Activated T-cell treated with anti-CD3 and anti-CD28 coated beads for 24 hours (primary cell): ENCODE results near the gene STRN.
"Not testable (repeated sequence)": the region's sequence is repeated elsewhere in the genome, so short reads cannot be mapped to it uniquely, and the experiment has no call there.

Source experiments
- DNase-seq: peaks from one replicate; pipeline ENCODE4 v3.0.0-alpha.2; 2020; ENCODE audit warnings: low read depth

Gene STRN

DNA sequence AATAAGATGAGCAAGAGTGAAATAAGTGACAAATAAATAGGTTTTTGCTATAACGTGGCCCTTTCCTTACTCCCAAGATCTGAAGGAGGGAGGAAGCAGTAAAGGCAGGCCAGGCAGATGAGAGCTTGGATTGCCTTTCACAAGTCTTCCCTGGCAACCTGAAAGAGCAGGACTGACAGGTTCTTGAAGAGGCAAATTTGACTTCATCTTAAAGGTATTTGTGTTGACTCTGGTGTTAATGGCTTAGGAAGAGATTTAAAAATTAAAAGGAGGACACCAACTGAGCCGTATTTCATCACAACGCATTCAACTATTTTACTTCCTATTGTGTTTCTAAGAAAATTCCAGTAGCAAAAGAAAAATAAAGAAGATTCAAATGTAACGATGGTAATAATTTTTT lies 3.2 kb downstream of the STRN start:
- DNase-seq = no peak

DNA sequence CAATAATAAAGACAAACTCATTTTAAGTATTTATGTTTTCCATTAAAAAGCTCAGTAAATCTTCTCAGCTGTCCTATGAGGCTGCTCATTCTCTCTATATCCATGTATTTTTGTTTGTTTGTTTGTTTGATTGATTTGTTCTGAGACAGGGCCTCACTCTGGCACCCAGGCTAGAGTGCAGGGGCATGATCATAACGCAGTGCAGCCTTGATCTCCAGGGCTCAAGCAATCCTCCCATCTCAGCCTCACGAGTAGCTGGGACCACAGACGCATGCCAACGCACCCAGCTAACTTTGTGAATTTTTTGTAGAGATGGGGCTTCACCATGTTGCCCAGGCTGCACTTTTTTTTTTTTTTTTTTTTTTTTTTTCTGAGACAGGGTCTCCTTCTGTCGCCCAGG lies 5.6 kb downstream of the STRN start:
- no peak for DNase-seq

DNA sequence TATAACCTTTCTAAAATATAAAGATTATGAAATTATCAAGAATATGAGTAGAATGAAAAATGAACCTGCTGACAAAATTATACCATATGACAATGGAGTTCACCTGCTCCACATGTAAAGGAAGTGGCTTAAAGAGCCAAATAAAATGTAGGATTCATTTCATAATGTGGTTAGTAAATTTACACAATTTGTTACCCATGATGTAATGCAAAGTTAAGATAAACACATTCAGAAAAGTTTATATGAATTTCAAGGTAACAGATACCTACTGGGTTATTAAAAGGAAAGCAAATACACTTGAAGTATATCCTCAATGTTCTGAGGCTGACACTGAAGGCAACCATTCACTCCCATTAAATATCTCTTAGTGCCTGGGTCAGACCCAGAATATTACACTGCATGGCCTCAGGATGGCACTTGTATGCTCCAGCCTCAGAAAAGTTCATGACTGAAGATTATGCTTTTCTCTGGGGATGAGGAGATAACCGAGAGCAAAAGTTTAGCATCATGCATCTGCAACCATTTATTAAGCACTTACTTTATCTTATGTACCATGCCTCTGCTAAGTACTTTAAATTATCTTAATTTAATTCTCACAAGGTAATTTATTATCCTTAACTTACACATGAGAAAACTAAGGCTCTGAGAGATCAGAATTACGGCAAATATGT lies 6.2 kb downstream of the STRN start:
- no peak for DNase-seq

DNA sequence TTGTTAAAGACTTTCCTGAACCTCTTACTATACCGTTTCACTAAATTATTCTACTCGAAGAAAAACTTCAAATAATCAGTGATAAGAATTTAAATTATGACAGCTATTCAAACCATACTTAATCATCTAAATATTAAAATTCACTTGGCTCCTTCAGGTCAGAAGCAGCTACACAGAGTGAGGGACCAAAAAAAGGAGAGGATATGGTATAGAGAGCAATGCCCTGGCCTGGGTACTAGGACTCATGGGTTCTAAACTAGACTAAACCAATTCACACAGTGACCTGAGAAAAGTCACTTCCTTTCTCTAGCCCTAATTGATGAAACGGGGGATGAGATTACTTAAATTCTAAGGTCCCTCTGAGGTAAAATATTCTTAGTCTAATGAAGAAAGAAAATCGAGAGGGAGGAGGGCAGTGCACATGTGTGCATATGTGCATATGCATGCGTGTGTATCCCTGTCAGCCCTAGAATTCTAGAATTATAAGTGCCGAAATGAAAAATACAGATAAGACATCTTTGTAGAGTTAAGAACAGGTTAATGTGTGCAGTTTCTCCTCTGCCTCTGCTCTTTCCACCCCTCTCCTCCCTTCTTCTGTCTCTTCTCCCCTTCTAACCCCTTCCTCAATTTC lies 11.2 kb downstream of the STRN start:
- no peak for DNase-seq

DNA sequence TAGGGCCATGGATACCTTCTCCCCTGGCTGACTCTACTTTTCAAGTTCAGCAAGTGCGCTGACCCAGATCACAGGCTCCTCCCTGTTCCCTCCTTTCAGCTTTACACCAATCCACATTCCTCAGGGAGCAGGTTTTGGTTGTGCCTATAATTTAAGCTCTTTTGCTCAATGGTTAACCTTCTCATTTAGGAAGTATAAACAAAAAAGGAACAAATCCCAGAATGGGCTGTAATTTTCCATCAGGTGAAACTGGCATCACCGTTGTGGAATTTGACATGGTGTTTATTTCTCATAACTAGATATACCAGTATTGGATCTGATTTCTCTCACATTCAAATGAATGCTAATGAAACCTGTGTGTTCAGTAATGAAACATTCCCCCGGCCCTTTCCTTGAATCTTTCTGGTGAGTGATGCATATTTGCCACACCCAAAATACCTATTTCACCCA lies 13.6 kb downstream of the STRN start:
- no peak for DNase-seq

DNA sequence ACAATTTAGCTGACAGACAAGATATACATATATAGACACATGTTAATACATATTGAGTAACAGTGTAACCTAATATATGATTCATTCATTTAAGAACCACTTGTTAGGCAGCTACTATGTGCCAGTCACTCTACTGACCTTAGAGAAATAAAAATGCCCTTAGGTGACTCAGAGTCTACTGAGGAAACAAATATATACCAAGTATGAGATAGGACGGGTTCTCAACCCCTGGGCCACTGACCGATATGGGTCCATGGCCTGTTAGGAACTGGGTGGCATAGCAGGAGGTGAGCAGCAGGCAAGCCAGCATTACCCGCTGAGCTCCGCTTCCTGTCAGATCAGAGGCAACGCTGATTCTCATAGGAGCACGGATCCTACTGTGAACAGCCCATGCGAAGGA lies 14.8 kb downstream of the STRN start:
- no peak for DNase-seq

DNA sequence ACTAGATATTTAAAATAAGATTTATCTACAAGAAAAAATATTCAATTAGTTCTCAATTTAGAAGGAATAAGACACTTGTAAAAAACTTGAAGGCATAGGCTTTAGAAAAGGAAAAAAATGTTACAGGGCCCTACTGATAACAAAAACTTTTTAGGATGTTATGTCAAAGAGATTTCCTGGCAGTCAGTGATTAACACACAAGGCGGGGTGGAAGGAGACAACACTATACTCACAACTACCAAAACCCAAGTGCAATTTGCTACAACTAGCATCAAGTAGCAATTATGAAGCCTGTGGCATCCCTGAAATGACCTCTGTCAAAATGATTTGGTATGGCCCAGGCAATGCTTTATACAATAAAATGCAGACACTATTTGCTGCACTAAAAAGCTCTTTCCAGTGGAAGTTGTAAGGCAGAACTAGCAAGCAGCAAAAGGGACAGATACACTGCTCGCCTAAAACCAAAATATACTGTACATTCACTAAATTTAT lies 15.3 kb downstream of the STRN start:
- DNase-seq = no peak

DNA sequence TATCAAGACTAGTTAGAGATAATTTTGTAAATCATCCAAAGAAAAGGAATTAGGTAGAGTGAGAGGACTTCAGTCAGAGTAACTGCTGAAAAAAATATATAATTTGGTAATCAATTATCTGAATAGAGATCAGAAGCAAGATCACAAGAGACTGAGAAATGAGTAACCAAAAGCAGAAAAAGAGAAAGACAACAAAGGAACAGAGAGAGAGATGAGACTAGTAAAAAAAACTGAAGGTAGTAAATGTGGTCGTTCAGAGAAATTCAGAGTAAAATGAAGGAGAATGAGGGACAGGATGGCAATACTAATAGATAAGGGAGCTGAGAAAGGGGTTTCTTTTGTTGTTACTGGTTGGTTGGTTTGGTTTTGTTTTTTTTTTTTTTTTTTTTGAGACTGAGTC lies 16.5 kb downstream of the STRN start:
- no peak for DNase-seq

DNA sequence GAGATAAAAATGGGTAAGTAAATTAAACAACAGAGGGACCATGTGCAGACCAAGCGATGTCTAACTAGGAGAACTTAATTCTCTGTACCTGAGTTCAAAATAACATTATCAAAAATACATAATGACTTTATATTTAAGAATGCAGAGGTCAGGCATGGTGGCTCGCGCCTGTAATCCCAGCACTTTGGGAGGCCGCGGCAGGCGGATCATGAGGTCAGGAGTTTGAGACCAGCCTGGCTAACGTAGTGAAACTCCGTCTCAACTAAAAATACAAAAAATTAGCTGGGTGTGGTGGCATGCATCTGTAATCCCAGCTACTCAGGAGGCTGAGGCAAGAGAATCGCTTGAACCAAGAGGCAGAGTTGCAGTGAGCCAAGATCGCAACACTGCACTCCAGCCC lies 21.1 kb downstream of the STRN start:
- DNase-seq = not testable (repeated sequence)

DNA sequence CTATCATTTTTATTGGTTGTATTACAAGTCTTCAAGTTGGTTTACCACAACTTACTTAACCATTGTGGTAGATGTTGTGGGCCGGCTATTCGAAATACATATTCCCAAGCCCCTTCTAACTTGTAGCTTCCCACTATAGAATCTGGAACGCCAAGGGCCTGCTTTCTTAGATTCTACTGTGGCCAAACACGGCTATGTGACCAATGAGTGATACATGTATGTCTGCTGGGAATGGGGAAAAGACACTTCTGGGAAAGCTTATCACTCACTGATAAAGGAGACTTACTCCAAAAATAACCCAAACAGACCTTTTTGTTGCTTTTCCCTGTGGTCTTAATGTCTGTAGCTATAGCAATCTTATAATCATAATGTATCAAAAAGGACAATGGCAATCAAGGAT lies 24.5 kb downstream of the STRN start:
- no peak for DNase-seq

DNA sequence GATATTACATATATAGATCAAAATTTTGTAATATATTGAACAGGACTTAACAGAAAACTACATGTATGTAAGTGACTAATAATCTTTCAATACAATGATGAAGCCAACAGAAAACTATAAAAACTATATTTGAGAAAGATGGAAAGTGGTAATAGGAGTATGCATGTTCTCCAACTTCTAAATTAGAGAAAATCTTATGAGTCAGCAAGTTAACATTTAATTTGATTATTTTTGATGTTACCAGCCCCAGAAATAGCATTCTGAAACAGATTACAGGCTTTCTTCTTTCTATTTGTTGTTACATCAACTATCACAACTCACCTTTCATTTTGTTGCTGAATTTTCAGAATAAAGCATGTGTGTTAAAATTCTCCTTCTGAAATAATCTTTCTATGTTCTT lies 29.8 kb downstream of the STRN start:
- DNase-seq = not testable (repeated sequence)

DNA sequence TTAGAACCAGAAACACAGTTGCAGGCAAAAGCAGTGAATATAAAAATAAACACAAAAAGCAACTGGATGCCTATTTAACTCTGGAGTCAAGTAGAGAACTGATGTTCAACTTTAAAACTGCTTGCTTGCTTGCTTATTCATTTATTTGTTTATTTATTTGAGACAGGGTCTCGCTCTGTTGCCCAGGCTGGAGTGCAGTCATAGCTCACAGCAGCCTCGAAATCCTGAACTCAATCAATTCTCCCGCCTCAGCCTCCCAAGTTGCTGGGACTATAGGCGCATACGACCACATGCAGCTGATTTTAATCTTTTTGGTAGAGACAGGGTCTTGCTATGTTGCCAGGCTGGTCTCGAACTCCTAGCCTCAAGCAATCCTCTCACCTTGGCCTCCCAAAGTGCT lies 34.6 kb downstream of the STRN start:
- not testable (repeated sequence) for DNase-seq

DNA sequence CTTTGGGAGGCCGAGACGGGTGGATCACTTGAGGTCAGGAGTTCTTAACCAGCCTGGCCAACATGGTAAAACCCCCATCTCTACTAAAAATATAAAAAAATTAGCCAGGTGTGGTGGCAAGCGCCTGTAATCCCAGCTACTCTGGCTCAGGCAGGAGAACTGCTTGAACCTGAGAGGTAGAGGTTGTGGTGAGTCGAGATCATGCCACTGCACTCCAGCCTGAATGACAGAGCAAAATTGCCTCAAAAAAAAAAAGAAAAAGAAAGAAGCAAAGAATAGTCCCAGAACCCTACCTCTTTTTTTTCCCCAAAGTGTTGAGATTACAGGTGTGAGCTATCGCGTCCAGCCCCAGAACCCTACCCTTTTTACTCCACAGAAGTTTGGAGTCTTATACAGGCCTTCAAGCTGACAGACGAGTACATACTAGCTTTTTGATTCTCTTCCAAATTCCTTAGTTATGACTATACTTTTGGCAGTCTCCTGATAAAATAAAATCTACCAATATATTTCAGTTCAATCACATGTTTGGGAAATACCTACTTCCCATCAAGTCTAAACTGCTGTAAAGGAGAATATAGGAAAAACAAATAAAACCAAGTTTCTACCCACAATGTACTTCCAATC lies 35.4 kb downstream of the STRN start:
- not testable (repeated sequence) for DNase-seq

DNA sequence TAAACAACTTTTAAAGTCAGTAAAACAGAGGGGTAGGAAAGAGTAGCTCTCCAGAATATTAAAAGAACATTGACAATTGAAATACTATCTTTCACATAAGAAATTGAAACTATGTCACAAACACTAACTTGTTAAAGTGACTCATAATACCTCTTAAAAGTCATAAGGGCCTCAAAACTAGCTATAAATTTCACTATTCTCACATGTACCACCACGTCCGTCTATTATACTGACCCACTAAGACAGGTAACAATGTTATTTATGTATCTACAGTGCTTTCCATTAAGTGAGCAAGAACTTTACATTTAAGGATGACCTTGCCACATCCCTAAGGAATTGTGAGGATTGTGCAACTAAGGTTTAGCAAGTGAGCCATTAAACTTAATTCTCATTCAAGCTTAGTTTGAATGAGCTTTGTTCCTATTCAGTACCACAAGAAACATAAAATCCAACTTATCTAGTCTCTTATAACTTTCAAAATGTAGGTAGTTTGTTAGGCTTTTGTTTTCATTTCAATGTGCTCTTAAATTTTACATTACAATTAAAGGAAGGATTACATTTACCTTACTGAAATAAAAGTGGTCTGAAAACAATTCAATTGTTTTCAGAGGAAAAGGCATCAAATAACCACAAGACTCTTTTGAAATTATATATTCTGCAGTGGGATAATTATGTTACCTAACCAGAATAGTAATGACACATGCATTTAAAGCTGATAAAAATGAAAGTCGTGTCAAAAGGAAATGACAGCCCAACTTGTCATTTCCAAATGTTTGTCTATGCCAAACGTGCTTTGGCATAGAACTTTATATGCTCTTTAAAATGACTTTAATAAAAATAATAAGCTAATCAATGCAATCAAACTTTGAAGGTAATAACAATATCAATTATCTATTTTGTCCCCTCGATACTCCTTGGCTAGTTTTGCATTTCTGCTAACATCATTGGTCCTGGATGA lies 39.9 kb downstream of the STRN start:
- DNase-seq = not testable (repeated sequence)

DNA sequence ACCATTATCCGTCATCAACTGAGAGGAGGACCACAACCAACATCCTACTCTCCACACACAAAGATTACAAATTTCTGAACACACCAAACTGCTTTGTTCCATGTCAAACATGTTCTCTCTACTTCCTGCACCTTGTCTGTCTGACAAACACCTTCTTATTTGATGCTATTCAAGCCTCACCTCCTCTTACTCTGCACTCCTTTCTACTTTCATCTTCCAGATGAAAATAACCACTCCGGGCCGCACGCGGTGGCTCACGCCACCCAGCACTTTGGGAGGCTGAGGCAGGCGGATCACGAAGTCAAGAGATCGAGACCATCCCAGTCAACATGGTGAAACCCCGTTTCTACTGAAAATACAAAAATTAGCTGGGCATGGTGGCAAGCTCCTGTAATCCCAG lies 43.7 kb downstream of the STRN start:
- DNase-seq = not testable (repeated sequence)

DNA sequence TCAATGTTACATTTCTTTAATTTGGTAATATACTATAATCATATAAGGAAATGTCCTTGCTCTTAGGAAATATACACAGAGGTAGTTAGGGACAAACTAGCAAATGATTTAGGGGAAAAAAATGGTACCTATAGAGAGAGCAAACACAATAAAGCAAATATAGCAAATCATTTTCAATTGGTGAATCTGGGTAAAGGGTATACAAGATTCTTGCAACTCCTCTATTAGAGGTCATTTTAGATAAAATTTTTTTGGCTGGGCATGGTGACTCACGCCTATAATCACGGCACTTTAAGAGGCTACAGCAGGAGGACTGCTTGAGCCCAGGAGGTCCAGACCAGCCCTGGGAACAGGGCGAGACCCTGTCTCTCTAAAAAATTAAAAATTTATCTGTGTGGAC lies 44.4 kb downstream of the STRN start:
- DNase-seq = no peak

DNA sequence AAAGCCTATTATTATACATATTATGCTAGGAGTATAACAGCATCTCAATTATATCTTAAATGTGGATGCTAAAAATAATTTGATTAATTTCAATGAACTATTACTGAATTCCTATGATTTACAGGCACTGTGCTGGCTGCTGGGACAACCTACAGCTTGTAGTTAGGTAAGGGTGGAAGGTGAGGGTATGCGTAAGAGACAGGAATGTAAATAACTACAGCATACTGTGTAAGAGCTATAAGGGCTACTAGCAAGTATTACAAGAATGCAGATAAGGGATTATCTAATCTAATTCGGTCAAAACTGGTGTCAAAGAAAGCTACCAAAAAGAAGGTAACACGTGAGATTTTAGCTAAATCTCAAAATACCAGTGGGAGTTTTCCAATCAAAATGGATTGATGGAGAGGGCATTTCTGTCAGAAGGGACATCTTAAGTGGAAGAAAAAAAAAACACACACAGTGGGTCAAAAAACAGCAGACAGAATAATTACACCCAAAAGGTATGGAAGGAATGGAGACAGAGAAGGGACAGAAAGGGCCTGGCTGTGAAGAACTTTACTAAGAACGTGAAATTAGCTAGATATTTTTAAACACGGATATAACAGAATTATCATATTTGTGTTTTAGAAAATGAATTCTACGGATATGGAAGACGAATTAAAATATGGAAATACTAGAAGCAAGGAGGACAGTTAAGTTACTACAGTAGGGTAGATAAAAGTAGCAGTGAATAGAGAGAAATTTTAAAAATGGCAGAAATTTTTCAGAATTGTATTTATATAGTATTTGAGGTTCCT lies 47.1 kb downstream of the STRN start:
- no peak for DNase-seq

DNA sequence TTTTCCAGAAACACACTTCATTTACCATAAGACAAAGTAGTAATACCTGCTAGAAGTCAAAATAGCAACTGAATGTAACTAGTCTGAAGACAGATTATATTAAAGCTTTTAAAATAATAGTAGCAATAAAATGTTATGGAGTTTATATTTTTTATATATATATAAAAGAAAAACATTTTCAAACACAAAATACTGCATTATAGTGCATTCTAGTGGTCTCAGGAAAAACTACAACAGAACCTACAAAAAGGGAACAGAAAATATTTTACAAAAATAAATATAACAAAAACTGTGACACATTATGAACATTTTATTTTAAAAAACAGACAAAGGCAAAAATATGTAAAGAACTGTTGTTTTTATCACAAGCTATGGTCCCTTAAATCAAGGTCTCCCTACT lies 48.0 kb downstream of the STRN start:
- no peak for DNase-seq

DNA sequence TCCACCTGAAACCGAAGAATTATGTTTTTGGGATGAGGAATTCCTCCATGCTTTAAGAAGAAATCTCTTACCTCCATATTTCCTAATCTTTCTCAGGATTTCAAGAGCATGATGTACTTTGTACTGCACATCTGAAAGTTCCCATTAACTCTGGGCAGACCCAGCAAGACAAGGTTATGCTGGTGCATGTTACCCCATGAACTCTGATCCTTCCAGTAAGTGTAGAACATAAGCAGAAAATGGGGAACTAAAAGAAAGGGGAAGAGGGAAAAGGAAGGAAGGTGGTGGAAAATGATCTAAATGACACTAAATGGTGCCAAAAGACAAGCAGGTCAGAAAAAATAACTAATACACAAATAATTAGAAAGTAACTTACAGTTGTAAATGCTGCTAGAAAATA lies 50.7 kb downstream of the STRN start:
- DNase-seq = no peak

DNA sequence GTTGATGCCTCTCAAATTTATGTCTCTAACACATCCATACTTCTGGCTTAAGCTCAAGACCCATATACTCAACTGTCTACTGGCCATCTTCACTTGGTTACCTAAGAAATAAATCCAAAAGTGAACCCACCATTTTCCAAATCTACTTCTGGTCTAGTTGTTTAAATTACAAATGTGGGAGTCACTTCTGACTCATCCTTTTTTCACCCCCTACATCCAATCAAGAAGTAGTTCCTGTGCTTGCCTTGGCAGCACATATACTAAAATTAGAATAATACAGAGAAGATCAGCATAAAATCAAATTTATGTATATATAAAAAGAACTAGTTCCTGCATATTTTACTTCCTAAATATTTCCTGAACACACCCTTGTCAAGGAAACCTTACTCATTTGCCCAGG lies 53.6 kb downstream of the STRN start:
- DNase-seq = no peak

DNA sequence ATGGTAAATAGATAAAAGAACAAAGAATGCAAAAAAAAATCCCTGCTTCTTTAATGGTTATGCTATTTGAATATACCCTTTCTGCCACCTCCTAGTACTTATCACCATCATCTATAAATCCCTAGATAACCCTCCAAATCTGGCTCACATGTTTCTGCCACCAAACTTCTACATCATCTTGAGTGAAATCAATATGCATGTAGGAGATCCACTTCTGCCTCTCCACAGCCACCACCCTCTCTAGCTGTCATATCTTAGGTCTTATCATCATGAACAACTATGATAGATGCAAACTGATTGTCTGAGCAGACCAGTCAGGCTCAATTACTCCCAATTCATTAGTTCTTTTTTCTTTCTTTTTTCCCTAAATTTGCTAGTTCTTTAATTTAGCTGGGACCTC lies 55.3 kb downstream of the STRN start:
- no peak for DNase-seq
